SH-SY5Y (cell line): ENCODE data around the gene TARBP2.

ENCODE experiments used
- GATA2 ChIP-seq: IDR thresholded peaks from 2 replicates; pipeline ENCODE4 v1.6.1; 2011; ENCODE audit warnings: mild to moderate bottlenecking, low read depth, low read length
- GATA3 ChIP-seq: IDR thresholded peaks from 2 replicates; pipeline ENCODE4 v1.6.1; 2011; ENCODE audit warnings: low read depth, mild to moderate bottlenecking, low read length, moderate library complexity

The TARBP2 gene

DNA sequence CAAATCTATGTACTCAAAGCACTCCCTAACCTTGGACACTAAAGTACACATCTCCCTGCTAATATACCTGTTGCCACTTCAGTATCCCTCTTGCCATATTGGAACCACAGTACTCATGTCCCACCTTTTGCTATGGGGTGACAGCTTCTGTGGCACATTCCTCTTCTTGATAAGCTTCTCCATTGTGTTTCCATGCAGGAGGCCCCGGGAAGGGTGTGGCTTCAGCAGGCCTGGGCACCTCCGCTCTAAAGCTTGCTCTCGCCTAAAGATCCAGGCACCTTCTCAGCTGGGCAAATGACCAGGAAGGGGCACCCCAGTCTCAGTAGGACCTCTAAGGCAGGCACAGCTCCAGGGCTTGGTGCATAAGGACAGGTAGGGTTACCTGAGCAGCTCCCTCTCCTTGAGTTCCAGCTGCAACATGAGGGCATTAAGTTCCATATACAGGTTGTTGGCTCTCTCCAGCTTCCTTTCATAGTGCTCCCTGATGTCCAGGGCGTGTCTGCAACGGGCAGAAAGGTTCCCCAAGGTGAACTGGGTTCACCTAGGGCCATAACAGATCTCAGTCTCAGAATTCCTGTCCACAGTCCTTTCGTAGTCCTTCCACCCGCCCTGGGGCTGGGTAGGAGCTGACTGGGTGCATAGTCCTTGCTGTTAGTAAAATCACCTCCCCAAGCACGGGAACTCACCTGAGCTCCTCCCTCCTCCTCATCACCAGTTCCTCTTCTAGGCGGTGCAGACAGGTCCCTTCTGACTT is 17.7 kb upstream of the TARBP2 start:
- TF ChIP-seq GATA3 (no peak), GATA2 (no peak)

GRCh38 chr12:53483979-53484377 is 17.1 kb upstream of the TARBP2 start:
- no peak for TF ChIP-seq GATA2
- no peak for TF ChIP-seq GATA3

- no peak for TF ChIP-seq GATA2
- TF ChIP-seq GATA3, result no peak
Observed at GRCh38 chr12:53484686-53485575, 16.2 kb upstream of the TARBP2 start.

GRCh38 chr12:53485955-53486735 is 14.9 kb upstream of the TARBP2 start:
- TF ChIP-seq GATA3 (no peak), GATA2 (no peak)

- TF ChIP-seq GATA2 (no peak), GATA3 (no peak)
Observed at GRCh38 chr12:53486736-53487487, 14.2 kb upstream of the TARBP2 start.

DNA sequence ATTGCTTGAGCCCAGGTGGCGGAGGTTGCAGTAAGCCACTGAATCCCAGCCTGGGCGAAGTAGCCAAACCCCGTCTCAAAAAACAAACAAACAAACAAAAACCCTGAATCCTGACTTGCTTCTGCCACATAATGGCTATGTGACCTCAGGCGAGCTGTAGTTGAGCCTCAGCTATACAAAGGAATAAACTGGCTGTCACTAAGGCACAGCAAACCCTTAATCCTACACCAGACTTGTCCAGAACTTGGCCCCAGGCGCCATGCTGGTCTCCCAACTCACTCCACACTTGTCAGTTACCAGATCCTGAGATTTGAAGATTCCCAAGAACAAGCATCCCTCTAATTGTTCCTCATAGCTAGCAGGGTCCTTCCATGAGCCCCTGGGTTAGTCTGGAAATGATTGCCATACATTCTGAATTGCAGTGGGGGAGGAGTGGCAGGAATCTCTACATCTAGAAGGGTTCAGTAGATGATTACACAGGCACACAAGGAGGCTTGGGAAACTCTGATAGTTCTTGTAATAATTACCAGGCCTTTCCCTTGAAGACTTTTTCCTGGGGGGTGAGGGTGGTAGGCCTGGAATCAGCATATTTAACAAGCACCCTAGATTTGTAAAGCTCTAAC is 11.7 kb upstream of the TARBP2 start:
- TF ChIP-seq GATA3, result no peak
- TF ChIP-seq GATA2, result no peak

- no peak for TF ChIP-seq GATA3
- no peak for TF ChIP-seq GATA2
Observed at GRCh38 chr12:53492188-53492587, 8.9 kb upstream of the TARBP2 start.

- peak; percentile 47; the same call in 1 of the 2 replicates for TF ChIP-seq GATA2
- no peak for TF ChIP-seq GATA3
Observed at GRCh38 chr12:53492830-53493609, 8.1 kb upstream of the TARBP2 start.

DNA sequence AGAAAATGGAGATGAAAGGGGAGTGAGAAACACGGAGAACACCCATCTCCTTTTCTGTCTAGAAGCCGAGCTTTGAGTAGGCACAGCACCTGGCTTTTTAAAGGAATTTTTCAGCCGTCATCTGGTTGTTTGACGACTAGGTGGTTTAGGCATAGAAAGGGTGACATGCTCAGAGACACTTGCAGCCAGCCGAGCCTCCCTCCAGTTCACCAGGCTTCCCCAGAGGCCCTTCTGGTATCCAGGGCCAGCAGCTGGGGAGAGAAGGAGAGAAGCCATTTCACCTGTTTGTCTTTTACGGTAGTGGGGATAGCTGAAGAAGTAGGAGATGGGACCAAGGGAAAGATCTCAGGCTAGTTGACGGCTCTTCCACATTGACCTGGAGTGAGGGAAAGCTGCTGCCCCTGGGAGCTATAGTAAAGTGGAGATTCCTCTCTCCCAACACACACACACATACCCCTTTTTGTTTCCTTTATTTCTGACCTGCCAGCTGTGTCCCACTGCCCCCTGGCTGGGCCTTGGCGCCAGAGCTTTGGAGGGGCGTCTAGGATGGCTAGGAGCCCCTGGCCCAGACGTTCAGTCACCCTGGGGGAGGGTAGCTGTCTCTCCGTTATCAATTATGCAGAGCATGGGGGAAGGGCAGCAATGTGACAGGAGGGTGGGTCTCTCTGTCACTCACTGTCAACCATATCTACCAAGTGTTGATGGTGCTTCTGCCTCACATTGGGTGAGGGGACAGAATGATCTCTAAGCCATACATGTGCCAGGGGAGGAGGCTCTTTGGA is 7.3 kb upstream of the TARBP2 start:
- TF ChIP-seq GATA2 (no peak), GATA3 (no peak)

GRCh38 chr12:53495903-53496751 is 5.0 kb upstream of the TARBP2 start:
- TF ChIP-seq GATA2, result no peak

DNA sequence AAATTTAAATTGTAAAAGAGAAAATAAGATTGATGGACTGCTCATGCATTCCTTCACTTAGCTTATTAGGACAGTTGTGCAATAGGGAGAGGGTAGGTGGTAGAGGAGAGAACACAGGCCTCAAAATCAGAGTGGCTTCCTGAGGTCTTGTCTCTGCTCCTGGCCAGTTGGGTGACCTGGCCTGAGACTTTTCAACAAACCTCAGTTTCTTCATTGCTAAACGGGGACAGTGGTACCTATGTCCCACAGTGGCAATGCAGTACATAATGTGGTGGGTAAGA is 4.4 kb upstream of the TARBP2 start:
- TF ChIP-seq GATA3 (no peak), GATA2 (no peak)

- TF ChIP-seq GATA3 (no peak), GATA2 (no peak)
Observed at GRCh38 chr12:53497461-53497860, 3.6 kb upstream of the TARBP2 start.
